ENCODE results near the gene RAB19.

Gene RAB19

DNA sequence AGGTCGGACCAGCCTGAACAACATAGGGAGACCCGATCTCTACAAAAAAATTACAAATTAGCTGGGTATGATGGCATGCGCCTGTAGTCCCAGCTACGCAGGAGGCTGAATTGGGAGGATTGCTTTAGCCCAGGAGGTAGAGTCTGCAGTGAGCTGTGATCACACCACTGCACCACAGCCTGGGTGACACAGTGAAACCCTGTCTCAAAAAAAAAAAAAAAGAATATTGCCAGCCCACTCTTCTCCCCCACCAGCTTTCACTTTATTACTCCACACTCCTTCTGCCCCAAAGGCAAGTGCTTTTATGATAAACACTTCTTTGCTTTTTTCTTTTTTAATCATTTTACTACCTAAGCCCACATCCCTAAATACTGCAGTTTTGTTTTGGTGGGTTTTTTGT, 14.8 kb downstream of the RAB19 start:
- H3K27me3 Mint-ChIP-seq (ENCODE audit: low read depth), result no peaks in the 10 kb centered on the region
- H3K4me1 Mint-ChIP-seq (ENCODE audit: low read depth), result peaks cover 28% of the 10 kb centered on the region
- DNase-seq (ENCODE audit: low spot score), result no peak

DNA sequence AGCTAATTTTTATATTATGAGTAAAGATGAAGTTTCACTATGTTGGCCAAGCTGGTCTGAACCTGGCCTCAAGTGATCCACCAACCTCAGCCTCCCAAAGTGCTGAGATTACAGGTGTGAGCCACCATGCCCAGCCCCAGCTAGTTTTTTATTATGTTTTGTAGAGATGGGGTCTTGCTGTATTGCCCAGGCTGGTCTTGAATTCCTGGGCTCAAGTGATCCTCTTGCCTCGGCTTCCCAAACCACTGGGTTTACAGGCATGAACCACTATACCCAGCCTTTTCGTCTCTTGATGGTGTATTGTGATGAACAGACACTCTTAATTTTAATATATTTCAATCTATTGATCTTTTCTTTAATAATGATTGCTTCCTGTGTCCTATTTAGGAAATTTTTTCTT, 17.7 kb downstream of the RAB19 start:
- H3K27me3 Mint-ChIP-seq (ENCODE audit: low read depth), result no peaks in the 10 kb centered on the region
- no peak for DNase-seq (ENCODE audit: low spot score)
- H3K36me3 Mint-ChIP-seq (ENCODE audit: low read depth), result peaks cover 14% of the 10 kb centered on the region
- H3K4me1 Mint-ChIP-seq (ENCODE audit: low read depth), result peaks cover 17% of the 10 kb centered on the region
- no peak overlapping the region for H3K27ac Mint-ChIP-seq
- no peaks in the 10 kb centered on the region for H3K9me3 Mint-ChIP-seq
- no peak overlapping the region for H3K4me3 Mint-ChIP-seq

More for the DNA sequence above, 14.8 kb downstream of the RAB19 start:
- Mint-ChIP-seq H3K9me3 (no peaks in the 10 kb centered on the region), H3K36me3 (ENCODE audit: low read depth) (peaks cover 16% of the 10 kb centered on the region), H3K27ac (no peak overlapping the region), H3K4me3 (no peak overlapping the region)

DNA sequence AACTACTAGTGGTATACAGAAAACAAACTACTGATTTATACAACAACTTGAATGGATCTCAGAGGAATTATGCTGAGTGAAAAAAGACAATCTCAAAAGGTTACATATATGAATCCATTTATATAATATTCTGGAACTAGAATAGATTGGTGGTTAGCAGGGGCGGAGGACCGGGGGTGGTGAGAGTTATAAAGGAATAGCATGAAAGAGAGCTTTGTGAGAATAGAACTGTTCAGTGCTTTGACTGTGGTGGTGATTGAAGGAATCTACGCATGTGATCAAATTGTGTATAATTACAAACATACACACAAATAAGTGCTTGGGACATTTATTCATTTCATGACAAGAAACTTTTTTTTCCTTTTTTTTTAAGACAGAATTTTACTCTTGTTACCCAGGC, 19.6 kb downstream of the RAB19 start:
- no peak for DNase-seq (ENCODE audit: low spot score)
- Mint-ChIP-seq H3K27ac (no peak overlapping the region), H3K4me3 (no peak overlapping the region), H3K4me1 (ENCODE audit: low read depth) (peaks cover 6% of the 10 kb centered on the region), H3K27me3 (ENCODE audit: low read depth) (no peaks in the 10 kb centered on the region), H3K9me3 (no peaks in the 10 kb centered on the region), H3K36me3 (ENCODE audit: low read depth) (peaks cover 12% of the 10 kb centered on the region)

DNA sequence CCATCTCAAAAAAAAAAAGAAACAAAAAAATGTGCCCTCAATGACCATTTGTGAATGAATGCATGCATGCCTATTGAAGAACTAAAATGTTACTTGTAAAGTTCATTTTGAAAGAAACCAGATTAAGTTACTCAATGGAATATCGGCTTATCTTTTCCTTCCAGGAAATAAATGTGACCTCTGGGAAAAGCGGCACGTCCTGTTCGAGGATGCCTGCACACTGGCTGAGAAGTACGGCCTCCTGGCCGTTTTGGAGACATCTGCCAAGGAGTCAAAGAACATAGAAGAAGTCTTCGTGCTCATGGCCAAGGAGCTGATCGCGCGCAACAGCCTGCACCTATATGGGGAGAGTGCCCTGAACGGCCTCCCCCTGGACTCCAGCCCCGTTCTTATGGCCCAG, 21.9 kb downstream of the RAB19 start:
- H3K9me3 Mint-ChIP-seq, result no peaks in the 10 kb centered on the region
- H3K4me1 Mint-ChIP-seq (ENCODE audit: low read depth), result no peaks in the 10 kb centered on the region
- no peaks in the 10 kb centered on the region for H3K27me3 Mint-ChIP-seq (ENCODE audit: low read depth)
- DNase-seq (ENCODE audit: low spot score), result no peak
- peaks cover 10% of the 10 kb centered on the region for H3K36me3 Mint-ChIP-seq (ENCODE audit: low read depth)
- H3K4me3 Mint-ChIP-seq, result no peak overlapping the region
- H3K27ac Mint-ChIP-seq, result no peak overlapping the region

DNA sequence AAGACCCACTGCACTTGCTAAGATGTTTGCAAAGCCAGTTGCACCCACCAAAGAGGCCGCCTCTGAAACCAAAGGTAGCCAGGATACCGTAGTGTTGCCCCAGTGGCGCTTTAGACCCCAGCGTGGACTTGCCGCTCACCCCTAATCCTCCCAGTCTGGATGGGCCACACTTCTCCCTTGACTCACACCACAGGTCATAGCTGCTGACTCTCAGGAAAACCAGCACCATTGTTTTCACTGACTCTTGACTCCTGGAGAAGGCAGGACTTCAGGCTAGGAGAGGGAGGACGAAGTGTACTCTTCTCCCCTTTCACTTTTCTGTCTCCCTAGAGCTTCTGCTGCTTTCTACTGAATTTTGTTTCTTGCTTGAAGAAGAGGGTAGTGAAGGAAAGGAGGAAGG, 22.3 kb downstream of the RAB19 start:
- Mint-ChIP-seq H3K27ac (no peak overlapping the region), H3K9me3 (no peaks in the 10 kb centered on the region), H3K36me3 (ENCODE audit: low read depth) (peaks cover 10% of the 10 kb centered on the region), H3K4me1 (ENCODE audit: low read depth) (no peaks in the 10 kb centered on the region), H3K27me3 (ENCODE audit: low read depth) (no peaks in the 10 kb centered on the region), H3K4me3 (no peak overlapping the region)
- no peak for DNase-seq (ENCODE audit: low spot score)

DNA sequence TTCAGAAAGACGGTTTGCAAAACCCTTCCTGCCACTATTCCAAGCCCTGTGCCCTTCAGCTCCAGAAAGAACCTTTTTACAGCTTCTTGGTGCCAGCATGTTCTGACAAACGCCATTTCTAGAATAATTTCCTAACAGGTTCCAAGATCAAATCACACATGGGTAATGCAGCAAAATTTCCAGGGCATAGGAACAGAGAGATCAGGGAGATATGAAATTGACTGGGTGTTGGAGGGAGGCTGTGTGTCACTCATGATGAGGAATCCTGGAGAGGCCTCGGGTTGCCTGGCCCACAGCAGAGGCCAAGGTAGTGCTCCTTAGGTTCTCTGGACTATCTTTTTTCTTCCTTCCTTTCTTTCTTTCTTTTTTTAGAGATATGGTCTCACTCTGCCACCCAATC, 29.5 kb downstream of the RAB19 start:
- Mint-ChIP-seq H3K4me3 (no peak overlapping the region), H3K27ac (no peak overlapping the region), H3K9me3 (no peaks in the 10 kb centered on the region), H3K4me1 (ENCODE audit: low read depth) (no peaks in the 10 kb centered on the region), H3K36me3 (ENCODE audit: low read depth) (peaks cover 2% of the 10 kb centered on the region), H3K27me3 (ENCODE audit: low read depth) (no peaks in the 10 kb centered on the region)
- DNase-seq (ENCODE audit: low spot score), result no peak

DNA sequence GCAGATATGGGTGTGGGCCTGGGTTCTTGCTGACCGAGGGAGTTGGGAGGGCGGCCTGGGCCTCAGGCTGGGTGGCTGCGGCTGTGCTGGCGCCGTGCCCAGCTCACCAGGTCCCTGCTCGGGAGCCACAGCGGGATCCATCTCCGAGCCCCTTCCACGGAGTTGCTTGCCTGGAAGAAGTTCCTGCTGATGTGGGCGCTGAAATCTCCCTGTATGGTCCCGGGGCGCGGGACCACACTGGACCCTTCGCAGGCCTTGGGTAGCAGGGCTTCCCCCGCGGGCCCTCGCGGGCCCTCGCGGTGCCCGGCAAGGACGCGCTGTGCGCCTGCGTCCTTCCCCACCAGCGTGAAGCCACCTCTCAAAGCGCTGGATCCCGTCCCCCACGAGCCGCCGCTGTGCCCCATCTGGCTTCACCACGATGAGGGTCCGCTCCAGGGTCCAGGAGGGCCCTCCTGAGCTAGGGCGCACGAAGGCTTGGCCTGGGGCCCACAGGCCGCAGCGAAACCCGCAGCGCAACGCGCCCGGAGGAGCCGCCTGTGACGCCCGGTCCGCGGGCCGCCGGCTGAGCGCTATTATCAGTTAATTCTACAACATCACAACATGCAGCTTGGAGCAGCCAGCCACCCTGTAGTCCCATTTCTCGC, 31.5 kb downstream of the RAB19 start:
- Mint-ChIP-seq H3K36me3 (ENCODE audit: low read depth) (peaks cover 2% of the 10 kb centered on the region), H3K4me3 (no peak overlapping the region), H3K27ac (no peak overlapping the region), H3K27me3 (ENCODE audit: low read depth) (no peaks in the 10 kb centered on the region), H3K4me1 (ENCODE audit: low read depth) (peaks cover 5% of the 10 kb centered on the region), H3K9me3 (no peaks in the 10 kb centered on the region)
- DNase-seq (ENCODE audit: low spot score), result no peak

DNA sequence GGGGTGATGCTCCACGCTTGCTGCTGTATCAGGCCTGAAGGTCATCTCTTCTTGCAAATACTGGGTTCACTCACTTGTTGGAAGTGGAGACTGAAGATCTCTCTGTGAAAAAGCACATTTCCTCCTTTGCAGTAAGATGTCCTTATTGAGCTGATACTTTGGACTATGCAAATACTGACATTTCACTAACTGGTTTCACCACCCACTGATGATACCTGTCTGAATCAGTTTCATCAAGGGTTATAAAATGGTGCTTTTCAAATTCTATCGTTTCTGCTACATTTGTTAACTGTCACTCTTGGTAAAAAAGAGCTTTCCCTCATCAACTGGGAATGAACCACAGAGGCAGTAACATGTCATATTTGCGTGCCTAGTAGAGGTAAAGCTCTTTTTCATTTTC, 35.5 kb downstream of the RAB19 start:
- Mint-ChIP-seq H3K27ac (peak overlapping the region; percentile 15), H3K4me1 (ENCODE audit: low read depth) (peaks cover 9% of the 10 kb centered on the region), H3K4me3 (no peak overlapping the region), H3K9me3 (no peaks in the 10 kb centered on the region), H3K36me3 (ENCODE audit: low read depth) (peaks cover 2% of the 10 kb centered on the region), H3K27me3 (ENCODE audit: low read depth) (no peaks in the 10 kb centered on the region)
- DNase-seq (ENCODE audit: low spot score), result no peak

DNA sequence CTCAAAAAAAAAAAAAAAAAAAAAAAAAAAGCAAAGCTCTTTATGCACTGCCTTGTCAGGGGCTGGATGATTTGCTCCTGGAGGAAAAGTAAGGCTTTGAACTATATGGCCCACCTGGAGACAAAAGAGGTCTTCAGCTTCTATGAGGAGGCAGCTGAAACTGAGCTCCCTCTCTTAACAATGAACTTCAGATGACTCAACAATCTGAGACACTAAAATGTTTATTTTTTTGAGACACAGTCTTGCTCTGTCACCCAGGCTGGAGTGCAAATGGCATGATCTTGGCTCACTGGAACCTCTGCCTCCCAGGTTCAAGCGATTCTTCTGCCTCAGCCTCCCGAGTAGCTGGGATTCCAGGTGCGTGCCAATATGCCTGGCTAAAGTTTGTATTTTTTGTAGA, 36.7 kb downstream of the RAB19 start:
- Mint-ChIP-seq H3K4me1 (ENCODE audit: low read depth) (peaks cover 9% of the 10 kb centered on the region), H3K4me3 (no peak overlapping the region), H3K9me3 (no peaks in the 10 kb centered on the region), H3K36me3 (ENCODE audit: low read depth) (peaks cover 2% of the 10 kb centered on the region), H3K27me3 (ENCODE audit: low read depth) (no peaks in the 10 kb centered on the region), H3K27ac (no peak overlapping the region)
- no peak for DNase-seq (ENCODE audit: low spot score)

DNA sequence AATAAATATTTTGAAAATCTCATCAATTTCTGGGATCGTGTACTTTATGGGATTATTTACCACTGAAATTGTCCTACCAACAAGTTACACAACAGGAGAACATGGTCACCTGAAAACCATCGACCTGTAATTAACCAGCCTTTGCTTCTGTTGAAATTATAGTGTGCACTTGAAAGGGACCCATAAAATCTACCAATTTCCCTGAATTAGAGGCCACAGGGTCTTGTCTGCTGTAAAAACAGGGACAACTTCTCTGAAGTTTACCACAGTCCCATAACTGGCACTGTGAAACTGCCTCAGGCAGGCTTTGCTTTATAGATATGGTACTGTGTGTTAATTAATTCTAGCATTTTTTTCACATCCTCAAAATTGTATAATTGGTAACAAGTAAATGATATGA, 37.7 kb downstream of the RAB19 start:
- Mint-ChIP-seq H3K27ac (no peak overlapping the region), H3K4me3 (no peak overlapping the region), H3K4me1 (ENCODE audit: low read depth) (peaks cover 9% of the 10 kb centered on the region), H3K9me3 (no peaks in the 10 kb centered on the region), H3K27me3 (ENCODE audit: low read depth) (no peaks in the 10 kb centered on the region), H3K36me3 (ENCODE audit: low read depth) (no peaks in the 10 kb centered on the region)
- no peak for DNase-seq (ENCODE audit: low spot score)

DNA sequence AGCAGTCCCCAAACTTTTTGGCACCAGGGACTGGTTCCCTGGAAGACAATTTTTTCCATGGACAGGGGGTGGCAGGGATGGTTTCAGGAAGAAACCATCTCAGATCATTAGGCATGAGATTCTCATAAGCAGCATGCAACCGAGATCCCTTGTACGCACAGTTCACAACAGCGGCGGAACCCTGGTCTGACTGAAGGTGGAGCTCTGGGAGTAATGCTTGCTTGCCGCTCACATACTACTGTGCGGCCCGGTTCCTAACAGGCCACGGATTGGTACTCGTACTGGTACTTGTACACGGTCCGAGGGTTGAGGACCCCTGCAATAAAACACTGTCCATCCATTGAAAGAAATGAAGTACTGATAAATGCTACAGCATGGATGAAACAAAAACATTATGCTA, 42.6 kb downstream of the RAB19 start:
- H3K4me1 Mint-ChIP-seq (ENCODE audit: low read depth), result peaks cover 37% of the 10 kb centered on the region
- H3K27ac Mint-ChIP-seq, result no peak overlapping the region
- DNase-seq (ENCODE audit: low spot score), result no peak
- no peaks in the 10 kb centered on the region for H3K36me3 Mint-ChIP-seq (ENCODE audit: low read depth)
- H3K9me3 Mint-ChIP-seq, result no peaks in the 10 kb centered on the region
- H3K27me3 Mint-ChIP-seq (ENCODE audit: low read depth), result no peaks in the 10 kb centered on the region
- H3K4me3 Mint-ChIP-seq, result no peak overlapping the region

DNA sequence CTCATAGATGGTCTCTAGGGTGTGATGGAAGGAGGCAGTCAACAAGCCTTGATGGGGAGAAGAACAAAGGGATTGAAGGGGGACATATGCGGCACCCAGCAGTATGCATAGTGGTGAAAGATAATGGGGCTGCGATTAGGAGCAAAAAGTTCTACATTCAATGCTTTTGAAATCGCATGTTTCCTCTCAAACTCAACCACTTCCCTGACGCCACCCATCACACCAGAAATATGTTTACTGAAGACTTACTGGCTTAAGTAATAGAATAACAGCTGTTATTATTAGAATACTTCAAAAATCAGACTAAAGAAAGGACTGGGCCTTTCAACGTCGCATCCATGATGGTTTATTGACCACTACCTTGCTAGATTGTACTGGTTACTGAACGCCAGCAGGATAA, 44.0 kb downstream of the RAB19 start:
- peaks cover 8% of the 10 kb centered on the region for H3K36me3 Mint-ChIP-seq (ENCODE audit: low read depth)
- peaks cover 45% of the 10 kb centered on the region for H3K4me1 Mint-ChIP-seq (ENCODE audit: low read depth)
- H3K27ac Mint-ChIP-seq, result peak overlapping the region; percentile 58
- H3K9me3 Mint-ChIP-seq, result no peaks in the 10 kb centered on the region
- H3K4me3 Mint-ChIP-seq, result no peak overlapping the region
- no peak for DNase-seq (ENCODE audit: low spot score)
- no peaks in the 10 kb centered on the region for H3K27me3 Mint-ChIP-seq (ENCODE audit: low read depth)

DNA sequence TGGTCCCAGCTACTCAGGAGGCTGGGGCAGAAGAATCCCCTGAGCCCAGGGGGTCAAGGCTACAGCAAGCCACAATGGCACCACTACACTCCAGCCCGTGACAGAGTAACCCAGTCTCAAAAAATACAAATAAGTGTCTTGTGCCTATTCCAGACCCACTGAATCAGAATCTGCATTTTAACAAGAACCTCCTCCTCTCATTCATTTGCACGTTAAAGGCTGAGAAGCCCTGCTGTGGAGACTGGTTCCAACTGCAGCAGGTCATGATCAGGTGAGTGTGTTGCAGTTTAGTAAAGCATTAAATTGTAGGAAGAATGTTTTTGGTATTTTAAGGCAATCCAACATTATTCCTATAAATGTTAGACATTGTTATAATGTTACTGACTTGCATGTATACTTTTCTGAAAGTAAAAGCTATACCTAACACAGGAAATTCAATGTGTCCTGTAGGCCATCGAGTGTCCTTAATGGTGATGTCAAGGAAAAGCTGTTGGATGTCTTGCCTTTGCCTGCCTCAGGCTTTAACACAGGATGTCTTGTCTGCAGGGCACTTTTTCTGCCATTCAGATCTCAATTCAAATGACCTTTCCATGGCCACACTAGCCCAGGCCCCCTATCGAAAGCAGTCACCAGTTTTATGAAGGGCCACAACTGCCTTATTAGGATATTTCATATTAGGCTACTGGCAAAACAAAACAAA, 45.1 kb downstream of the RAB19 start:
- Mint-ChIP-seq H3K4me1 (ENCODE audit: low read depth) (peaks cover 51% of the 10 kb centered on the region), H3K27me3 (ENCODE audit: low read depth) (no peaks in the 10 kb centered on the region), H3K9me3 (no peaks in the 10 kb centered on the region), H3K4me3 (no peak overlapping the region), H3K27ac (no peak overlapping the region), H3K36me3 (ENCODE audit: low read depth) (peaks cover 14% of the 10 kb centered on the region)
- DNase-seq (ENCODE audit: low spot score), result no peak

DNA sequence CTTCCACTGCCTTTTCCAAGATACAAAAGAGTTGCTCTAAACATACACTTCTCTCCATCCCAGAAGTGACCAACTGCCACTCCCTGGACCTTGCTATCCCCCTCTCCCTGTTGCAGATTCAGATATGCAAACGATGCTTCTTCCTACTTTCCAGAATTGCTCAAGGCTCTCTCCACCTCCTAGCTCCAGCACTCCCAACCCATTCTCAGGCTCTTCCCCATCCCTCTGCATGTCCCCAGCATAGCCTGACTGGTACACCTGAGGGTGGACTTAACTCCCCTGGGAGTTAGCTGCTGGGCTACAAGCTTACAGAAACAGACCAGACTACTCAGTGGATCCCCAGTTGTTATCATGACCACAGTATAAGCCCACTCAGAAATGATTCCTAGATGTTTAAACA, 47.9 kb downstream of the RAB19 start:
- peak overlapping the region; percentile 49 for H3K27ac Mint-ChIP-seq
- H3K9me3 Mint-ChIP-seq, result no peaks in the 10 kb centered on the region
- no peak overlapping the region for H3K4me3 Mint-ChIP-seq

DNA sequence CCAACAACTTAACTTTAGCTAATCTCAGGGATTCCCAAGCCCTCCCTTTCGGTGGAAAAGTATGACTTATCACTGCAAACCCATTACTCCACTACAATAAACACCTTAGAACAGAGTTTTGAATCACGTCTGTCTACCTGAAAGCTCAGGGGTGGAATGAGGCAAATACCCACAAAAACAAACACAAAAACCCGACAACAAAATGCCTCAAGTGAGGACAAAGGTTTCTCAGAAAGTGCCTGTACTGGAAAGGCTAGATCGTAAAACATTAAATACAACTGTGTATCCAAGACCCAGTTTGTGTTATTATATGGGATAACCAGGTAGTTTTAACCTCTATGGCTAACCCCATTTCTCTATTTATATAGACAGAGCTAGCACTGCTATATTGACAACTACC, 49.4 kb downstream of the RAB19 start:
- DNase-seq (ENCODE audit: low spot score), result no peak
- Mint-ChIP-seq H3K36me3 (ENCODE audit: low read depth) (peaks cover 43% of the 10 kb centered on the region), H3K27ac (no peak overlapping the region), H3K9me3 (no peaks in the 10 kb centered on the region), H3K4me3 (no peak overlapping the region), H3K4me1 (ENCODE audit: low read depth) (peaks cover 65% of the 10 kb centered on the region), H3K27me3 (ENCODE audit: low read depth) (no peaks in the 10 kb centered on the region)

More for the DNA sequence above, 47.9 kb downstream of the RAB19 start:
- H3K27me3 Mint-ChIP-seq (ENCODE audit: low read depth), result no peaks in the 10 kb centered on the region
- H3K36me3 Mint-ChIP-seq (ENCODE audit: low read depth), result peaks cover 36% of the 10 kb centered on the region
- H3K4me1 Mint-ChIP-seq (ENCODE audit: low read depth), result peaks cover 71% of the 10 kb centered on the region
- DNase-seq (ENCODE audit: low spot score), result no peak

All from T-helper 2 cell treated with Interferon-gamma antibody and Interleukin-4, amounts not matched to agents 5 μg/mL and 100 μg/mL, for 36 hours (primary cell).